GM19193 (cell line): ENCODE data around the gene NPAS3.

Experiments used
- POLR2A ChIP-seq: IDR thresholded peaks from 4 replicates; pipeline ENCODE4 v1.6.1; 2011; ENCODE audit not compliant: insufficient read depth, insufficient read length; ENCODE audit errors: extremely low read depth

The NPAS3 gene

GRCh38 chr14:33364466-33364865 is 425.8 kb downstream of the NPAS3 start:
- no peak for TF ChIP-seq POLR2A

GRCh38 chr14:33369041-33369440 is 430.4 kb downstream of the NPAS3 start:
- no peak for TF ChIP-seq POLR2A

GRCh38 chr14:33369972-33370371 is 431.3 kb downstream of the NPAS3 start:
- no peak for TF ChIP-seq POLR2A

- no peak for TF ChIP-seq POLR2A
These were observed 431.7 kb downstream of the NPAS3 start for GRCh38 chr14:33370426-33370825.

GRCh38 chr14:33375196-33375595 is 436.5 kb downstream of the NPAS3 start:
- no peak for TF ChIP-seq POLR2A

- TF ChIP-seq POLR2A = no peak
These were observed 437.1 kb downstream of the NPAS3 start for GRCh38 chr14:33375786-33376185.

- no peak for TF ChIP-seq POLR2A
These were observed 437.8 kb downstream of the NPAS3 start for GRCh38 chr14:33376510-33376909.

- no peak for TF ChIP-seq POLR2A
These were observed 439.1 kb downstream of the NPAS3 start for GRCh38 chr14:33377596-33378390.

- no peak for TF ChIP-seq POLR2A
These were observed 443.0 kb downstream of the NPAS3 start for GRCh38 chr14:33381717-33382116.

- TF ChIP-seq POLR2A = no peak
These were observed 447.5 kb downstream of the NPAS3 start for GRCh38 chr14:33386140-33386539.

GRCh38 chr14:33386781-33387180 is 448.1 kb downstream of the NPAS3 start:
- no peak for TF ChIP-seq POLR2A

- no peak for TF ChIP-seq POLR2A
These were observed 451.7 kb downstream of the NPAS3 start for GRCh38 chr14:33390335-33390734.

GRCh38 chr14:33393231-33393894 is 454.7 kb downstream of the NPAS3 start:
- TF ChIP-seq POLR2A = no peak

- TF ChIP-seq POLR2A = no peak
These were observed 455.3 kb downstream of the NPAS3 start for GRCh38 chr14:33393895-33394368.

- TF ChIP-seq POLR2A = no peak
These were observed 462.6 kb downstream of the NPAS3 start for GRCh38 chr14:33401311-33401710.

- TF ChIP-seq POLR2A = no peak
These were observed 463.9 kb downstream of the NPAS3 start for GRCh38 chr14:33402604-33403003.
